ENCODE data around the gene KCNK16. TPM values are rescaled to one million over a fixed set of nuclear protein-coding genes. Genes with fewer than 3 reads are reported as not detected.
"Not testable (repeated sequence)": the region's sequence is repeated elsewhere in the genome, so short reads cannot be mapped to it uniquely, and the experiment has no call there.

The KCNK16 gene
- total and polyA plus RNA-seq, 10 donors: not detected

DNA sequence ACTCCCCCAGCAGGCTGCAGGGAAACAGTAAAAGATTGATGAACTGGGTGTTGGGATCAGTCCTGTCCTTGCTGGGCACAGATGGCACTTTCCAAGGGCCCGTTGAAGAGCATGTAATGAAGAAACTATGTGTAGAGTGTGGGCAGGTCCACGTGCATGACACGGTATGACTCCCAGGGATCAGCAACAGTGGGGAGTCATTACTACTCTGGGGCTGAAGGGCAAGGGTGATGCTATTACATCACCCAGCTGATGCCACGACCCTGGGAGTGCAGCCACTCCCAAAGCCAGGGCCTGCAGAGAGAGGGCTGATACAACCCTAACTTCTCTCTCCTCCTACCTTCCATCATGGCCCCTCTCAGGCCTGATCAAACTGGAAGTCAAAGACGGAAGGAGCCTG, 28.4 kb downstream of the KCNK16 start:
- WGBS, 5 donors: 60 to 72% (median 64%) methylated on average over 5 of the region's 5 CpGs
- intact Hi-C loops (cut with DNase I; ENCODE audit: low total_unique reads): no loop called here
- Histone ChIP-seq H3K4me3 (no peak overlapping the region), H3K36me3 (no peaks in the 10 kb centered on the region), H3K27me3 (replicated peaks in 1 of 7) (peaks cover 0 to 6% (median 0%) of the 10 kb centered on the region in 7 donors), H3K4me1 (no peaks in the 10 kb centered on the region), H3K27ac (no peak overlapping the region), H3K9me3 (no peaks in the 10 kb centered on the region)
- TF ChIP-seq POLR2AphosphoS5 (IDR thresholded peaks at IDR 0.05) (no peak), POLR2A (IDR thresholded peaks at IDR 0.05) (no peak)
- TF ChIP-seq, protein P1, sequence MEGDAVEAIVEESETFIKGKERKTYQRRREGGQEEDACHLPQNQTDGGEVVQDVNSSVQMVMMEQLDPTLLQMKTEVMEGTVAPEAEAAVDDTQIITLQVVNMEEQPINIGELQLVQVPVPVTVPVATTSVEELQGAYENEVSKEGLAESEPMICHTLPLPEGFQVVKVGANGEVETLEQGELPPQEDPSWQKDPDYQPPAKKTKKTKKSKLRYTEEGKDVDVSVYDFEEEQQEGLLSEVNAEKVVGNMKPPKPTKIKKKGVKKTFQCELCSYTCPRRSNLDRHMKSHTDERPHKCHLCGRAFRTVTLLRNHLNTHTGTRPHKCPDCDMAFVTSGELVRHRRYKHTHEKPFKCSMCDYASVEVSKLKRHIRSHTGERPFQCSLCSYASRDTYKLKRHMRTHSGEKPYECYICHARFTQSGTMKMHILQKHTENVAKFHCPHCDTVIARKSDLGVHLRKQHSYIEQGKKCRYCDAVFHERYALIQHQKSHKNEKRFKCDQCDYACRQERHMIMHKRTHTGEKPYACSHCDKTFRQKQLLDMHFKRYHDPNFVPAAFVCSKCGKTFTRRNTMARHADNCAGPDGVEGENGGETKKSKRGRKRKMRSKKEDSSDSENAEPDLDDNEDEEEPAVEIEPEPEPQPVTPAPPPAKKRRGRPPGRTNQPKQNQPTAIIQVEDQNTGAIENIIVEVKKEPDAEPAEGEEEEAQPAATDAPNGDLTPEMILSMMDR (IDR thresholded peaks at IDR 0.05 in 8 of 11, conservative IDR thresholded peaks at IDR 0.05 in 3 of 11): no peak
- DNase-seq: no peak

DNA sequence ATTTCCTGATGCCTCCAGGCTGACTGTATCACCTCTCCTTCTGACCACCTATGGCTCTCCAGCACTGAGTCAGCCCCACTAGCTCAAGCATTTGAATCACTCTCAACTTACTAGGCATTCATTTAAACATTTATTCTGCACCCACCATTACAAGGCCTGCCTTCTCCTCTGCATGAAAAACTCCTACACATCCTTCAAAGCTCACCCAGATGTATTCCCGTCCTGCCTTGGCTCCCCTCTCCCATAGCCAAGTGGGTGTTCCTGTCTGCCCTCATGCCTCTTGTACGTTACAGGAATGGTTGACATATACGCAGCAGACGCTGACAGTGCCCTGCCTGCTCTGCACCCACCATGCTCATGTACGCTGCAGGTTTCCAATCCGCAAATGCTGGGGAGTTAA, 29.9 kb downstream of the KCNK16 start:
- Histone ChIP-seq H3K4me3 (no peak overlapping the region), H3K27ac (no peak overlapping the region), H3K9me3 (no peaks in the 10 kb centered on the region), H3K36me3 (no peaks in the 10 kb centered on the region), H3K27me3 (replicated peaks in 1 of 7) (peaks cover 0 to 15% (median 0%) of the 10 kb centered on the region in 7 donors), H3K4me1 (no peaks in the 10 kb centered on the region)
- WGBS, 5 donors: 84 to 94% (median 89%) methylated on average over 6 of the region's 6 CpGs
- no peak for DNase-seq
- no peak for TF ChIP-seq POLR2A (IDR thresholded peaks at IDR 0.05)
- TF ChIP-seq, protein P1 (IDR thresholded peaks at IDR 0.05 in 8 of 11, conservative IDR thresholded peaks at IDR 0.05 in 3 of 11): no peak
- TF ChIP-seq POLR2AphosphoS5 (IDR thresholded peaks at IDR 0.05): no peak
- intact Hi-C loops (cut with DNase I; ENCODE audit: low total_unique reads): no loop called here

DNA sequence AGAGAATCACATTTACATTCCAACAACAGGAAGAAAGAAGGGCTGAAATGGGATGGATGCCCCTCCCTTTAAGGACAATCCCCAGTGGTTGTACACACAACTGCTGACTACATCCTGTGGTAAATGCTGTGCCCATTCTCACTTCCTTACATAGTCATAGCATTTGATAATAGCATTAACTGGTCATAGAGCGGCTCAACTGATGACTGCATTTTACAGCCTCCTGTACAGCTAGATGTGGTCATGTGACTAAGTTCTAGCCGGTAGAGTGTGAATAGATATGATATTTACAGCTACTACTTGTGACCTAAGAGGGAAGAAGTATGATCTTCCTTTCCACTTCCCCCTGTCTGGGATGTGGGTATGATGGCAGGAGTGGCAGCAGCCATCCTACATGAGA, 33.0 kb downstream of the KCNK16 start:
- TF ChIP-seq POLR2AphosphoS5 (IDR thresholded peaks at IDR 0.05): no peak
- TF ChIP-seq POLR2A (IDR thresholded peaks at IDR 0.05): no peak
- TF ChIP-seq, protein P1 (IDR thresholded peaks at IDR 0.05 in 8 of 11, conservative IDR thresholded peaks at IDR 0.05 in 3 of 11): no peak
- Histone ChIP-seq H3K4me1 (no peaks in the 10 kb centered on the region), H3K36me3 (no peaks in the 10 kb centered on the region), H3K27me3 (replicated peaks in 1 of 7) (peaks cover 0 to 16% (median 0%) of the 10 kb centered on the region in 7 donors), H3K9me3 (no peaks in the 10 kb centered on the region), H3K27ac (no peak overlapping the region), H3K4me3 (no peak overlapping the region)
- intact Hi-C loops (cut with DNase I; ENCODE audit: low total_unique reads): no loop called here
- 62 to 81% (median 71%) methylated on average over 2 of the region's 2 CpGs for WGBS, 5 donors
- DNase-seq: no peak

DNA sequence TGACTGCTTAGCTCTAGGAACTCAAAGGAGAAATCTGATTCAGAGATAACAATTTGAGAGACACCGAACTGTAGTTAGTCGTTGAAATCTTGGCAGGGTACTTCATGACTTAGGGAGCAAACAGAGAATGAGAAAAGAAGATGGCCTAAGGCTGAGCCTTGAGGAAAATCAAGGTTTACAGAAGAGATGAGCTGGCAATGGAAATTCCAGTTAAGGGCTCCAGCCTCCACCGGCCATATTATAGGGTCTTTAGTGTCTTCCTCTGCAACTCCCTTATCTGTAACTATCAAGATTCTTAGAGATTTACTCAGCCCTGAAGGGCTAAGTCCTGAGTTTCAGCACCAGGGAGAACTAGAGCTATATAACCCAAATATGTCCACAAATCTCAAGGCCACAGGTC, 34.9 kb downstream of the KCNK16 start:
- intact Hi-C loops (cut with DNase I; ENCODE audit: low total_unique reads): no loop called here
- Histone ChIP-seq H3K27ac (no peak overlapping the region), H3K36me3 (no peaks in the 10 kb centered on the region), H3K9me3 (no peaks in the 10 kb centered on the region), H3K4me3 (no peak overlapping the region), H3K4me1 (peaks cover 0 to under 1% (median 0%) of the 10 kb centered on the region in 6 donors), H3K27me3 (replicated peaks in 1 of 7) (peaks cover 0 to 10% (median 0%) of the 10 kb centered on the region in 7 donors)
- 92 to 99% (median 94%) methylated on average over 3 of the region's 3 CpGs for WGBS, 5 donors
- no peak for DNase-seq
- TF ChIP-seq POLR2AphosphoS5 (IDR thresholded peaks at IDR 0.05) (no peak), POLR2A (IDR thresholded peaks at IDR 0.05) (no peak)
- TF ChIP-seq, protein P1 (IDR thresholded peaks at IDR 0.05 in 8 of 11, conservative IDR thresholded peaks at IDR 0.05 in 3 of 11): no peak

DNA sequence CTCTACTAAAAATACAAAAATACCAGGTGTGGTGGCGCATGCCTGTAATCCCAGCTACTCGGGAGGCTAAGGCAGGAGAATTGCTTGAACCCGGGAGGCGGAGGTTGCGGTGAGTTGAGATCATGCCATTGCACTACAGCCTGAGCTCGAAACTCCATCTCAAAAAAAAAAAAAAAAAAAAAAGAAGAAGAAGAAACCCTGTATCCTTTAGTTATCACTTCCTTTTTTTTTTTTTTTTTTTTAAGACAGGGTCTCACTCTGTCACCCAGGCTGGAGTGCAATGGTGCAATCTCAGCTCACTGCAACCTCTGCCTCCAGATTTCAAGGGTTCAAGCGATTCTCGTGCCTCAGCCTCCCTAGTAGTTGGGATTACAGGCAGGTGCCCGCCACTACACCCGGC, 35.9 kb downstream of the KCNK16 start:
- H3K36me3 ChIP-seq; H3K27ac ChIP-seq; intact Hi-C loops (cut with DNase I; ENCODE audit: low total_unique reads); H3K4me1 ChIP-seq; H3K9me3 ChIP-seq; DNase-seq; H3K4me3 ChIP-seq: not testable (repeated sequence)
- WGBS, 5 donors: 55 to 77% (median 64%) methylated on average over 8 to 10 of the region's 10 CpGs
- H3K27me3 ChIP-seq (replicated peaks in 1 of 7): peaks cover 0 to 16% (median 0%) of the 10 kb centered on the region in 7 donors
